Upper lobe of right lung (tissue), 1 donor: Measurements from ENCODE around the gene ANKRD40. TPM values are rescaled to one million over a fixed set of nuclear protein-coding genes. Genes with fewer than 3 reads are reported as not detected.

Source experiments
- ATAC-seq: fragments of 200-7000 bp; cut with Tn5 transposase; one replicate; pipeline ENCODE4 v1.9.1; 2020; ENCODE audit warnings: mild to moderate bottlenecking, moderate library complexity
- DNase-seq: peaks from one replicate; pipeline ENCODE4 v3.0.0-alpha.2; 2020
- H3K27ac ChIP-seq: fragments of 200-600 bp; one replicate; pipeline ENCODE4 v1.8.0; 2022
- H3K27me3 ChIP-seq: fragments of 200-600 bp; one replicate; pipeline ENCODE4 v1.8.0; 2022; ENCODE audit warnings: mild to moderate bottlenecking
- H3K36me3 ChIP-seq: fragments of 200-600 bp; one replicate; pipeline ENCODE4 v1.8.0; 2022
- H3K4me1 ChIP-seq: fragments of 200-600 bp; one replicate; pipeline ENCODE4 v1.8.0; 2022
- H3K4me3 ChIP-seq: fragments of 200-600 bp; one replicate; pipeline ENCODE4 v1.8.0; 2022; ENCODE audit warnings: mild to moderate bottlenecking
- H3K9me3 ChIP-seq: fragments of 200-600 bp; one replicate; pipeline ENCODE4 v1.8.0; 2022
- CTCF ChIP-seq: fragments of 200-600 bp; IDR thresholded peaks from one replicate; pipeline ENCODE4 v1.8.0; 2022; ENCODE audit warnings: antibody characterized with exemption
- intact Hi-C: fragments of 100-400 bp; cut with DNase I; formaldehyde crosslinking; loops from one replicate; pipeline ENCODE4 v1.11.0; 2022
- total RNA-seq: library from RNA; stranded (reverse); fragmentation: NEBNext Ultra II Directional; extraction: Animal tissue kit (Norgen Biotek cat#: 25700); gene quantifications from one replicate; pipeline ENCODE4 v1.2.1, GENCODE V29; 2021
- donor health status: DM: no; HTN: yes; CAD: no; lungs with severe emphysema.

Gene ANKRD40
- total RNA-seq, 1 donor from 2014 or later: 57.7 TPM

DNA sequence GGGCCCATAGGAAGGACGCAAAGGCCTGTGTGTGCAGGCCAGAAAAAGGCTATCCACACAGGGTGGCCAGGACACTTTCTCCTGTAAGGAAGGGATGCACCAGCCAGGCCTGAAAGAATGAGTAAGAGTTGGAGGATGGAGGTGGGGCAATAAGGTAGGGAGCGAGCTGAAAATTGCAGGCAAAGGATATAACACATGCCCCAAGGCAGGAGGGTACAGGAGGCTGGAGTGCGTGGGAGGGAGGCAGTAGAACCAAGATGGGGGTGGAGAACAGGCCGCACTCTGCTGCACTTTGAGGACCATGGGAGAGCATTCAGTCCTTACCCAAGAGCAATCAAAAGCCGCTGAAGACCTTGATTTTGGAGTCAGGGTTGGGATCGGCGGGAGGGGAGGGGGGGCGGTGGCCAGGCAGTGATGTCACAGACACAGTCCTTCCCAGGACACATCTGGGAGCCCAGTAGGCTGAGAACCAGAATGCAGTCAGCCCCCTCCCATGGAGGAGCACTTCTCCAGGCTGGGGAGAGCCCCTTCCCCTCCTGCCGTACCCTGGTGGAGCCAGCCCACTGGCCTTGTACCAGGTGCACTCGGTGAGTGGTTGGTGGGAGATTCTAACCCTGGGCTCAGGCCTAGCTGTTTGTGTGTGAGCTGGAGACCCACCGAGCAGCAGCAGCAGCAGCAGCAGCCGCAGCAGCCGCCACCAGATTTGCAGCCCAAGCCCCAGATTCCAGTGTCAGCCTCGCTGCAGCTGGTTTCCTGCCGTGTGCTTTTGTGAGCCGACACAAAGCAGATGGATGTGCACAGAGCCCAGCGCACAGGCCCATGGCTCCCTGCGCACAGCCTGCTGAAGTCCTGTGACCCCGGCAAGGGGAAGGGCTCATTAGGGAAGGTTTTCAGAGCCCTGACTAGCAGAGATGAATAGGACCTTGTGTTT, 17.5 kb downstream of the ANKRD40 start:
- DNase-seq (peak; percentile 55), ATAC-seq (no peak)
- Histone ChIP-seq H3K36me3 (peaks cover 32% of the 10 kb centered on the region), H3K27me3 (no peaks in the 10 kb centered on the region), H3K9me3 (no peaks in the 10 kb centered on the region), H3K4me3 (no peak overlapping the region), H3K4me1 (peaks cover 40% of the 10 kb centered on the region), H3K27ac (no peak overlapping the region)
- no peak for TF ChIP-seq CTCF
- intact Hi-C loops: loop anchor here (5.0 to 10.0 kb wide), 2 partner anchors 128 to 145 kb away; partner anchors contain the start of genes CACNA1G and SPATA20

GRCh38 chr17:50689251-50689650, 18.5 kb downstream of the ANKRD40 start:
- H3K4me1 ChIP-seq: peaks cover 36% of the 10 kb centered on the region
- H3K27me3 ChIP-seq: no peaks in the 10 kb centered on the region
- DNase-seq: no peak
- no peak overlapping the region for H3K4me3 ChIP-seq
- no peak overlapping the region for H3K27ac ChIP-seq
- no peak for TF ChIP-seq CTCF
- intact Hi-C loops: loop anchor here (10.0 kb wide), 1 partner anchor 144 kb away; the partner anchor contains the start of gene SPATA20
- H3K9me3 ChIP-seq: no peaks in the 10 kb centered on the region
- no peak for ATAC-seq
- H3K36me3 ChIP-seq: peaks cover 25% of the 10 kb centered on the region

DNA sequence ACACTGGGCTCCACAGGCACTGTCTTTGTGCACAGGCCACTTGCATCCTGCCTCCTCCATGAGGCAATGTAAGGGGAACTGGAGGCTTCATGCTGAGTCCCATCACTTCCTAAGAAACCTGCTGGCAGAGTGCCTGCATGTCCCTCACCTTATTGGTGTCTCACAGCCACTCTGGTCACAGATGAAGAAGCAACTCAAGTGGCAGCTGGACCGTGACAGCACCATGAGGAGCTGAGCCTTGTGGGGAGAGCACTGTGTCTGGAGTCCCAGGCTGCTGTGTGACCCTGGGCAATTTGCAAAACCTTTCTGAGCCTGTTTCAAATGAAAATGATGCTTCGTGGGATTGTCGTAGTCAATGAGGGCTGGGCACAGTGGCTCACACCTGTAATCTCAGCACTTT, 19.5 kb downstream of the ANKRD40 start:
- TF ChIP-seq CTCF: no peak
- Histone ChIP-seq H3K27ac (no peak overlapping the region), H3K27me3 (no peaks in the 10 kb centered on the region), H3K4me1 (peaks cover 36% of the 10 kb centered on the region), H3K4me3 (no peak overlapping the region), H3K9me3 (no peaks in the 10 kb centered on the region), H3K36me3 (peaks cover 15% of the 10 kb centered on the region)
- DNase-seq (peak; percentile 37), ATAC-seq (no peak)
- intact Hi-C loops: loop anchor here (10.0 kb wide), 1 partner anchor 143 kb away; the partner anchor contains the start of gene SPATA20

DNA sequence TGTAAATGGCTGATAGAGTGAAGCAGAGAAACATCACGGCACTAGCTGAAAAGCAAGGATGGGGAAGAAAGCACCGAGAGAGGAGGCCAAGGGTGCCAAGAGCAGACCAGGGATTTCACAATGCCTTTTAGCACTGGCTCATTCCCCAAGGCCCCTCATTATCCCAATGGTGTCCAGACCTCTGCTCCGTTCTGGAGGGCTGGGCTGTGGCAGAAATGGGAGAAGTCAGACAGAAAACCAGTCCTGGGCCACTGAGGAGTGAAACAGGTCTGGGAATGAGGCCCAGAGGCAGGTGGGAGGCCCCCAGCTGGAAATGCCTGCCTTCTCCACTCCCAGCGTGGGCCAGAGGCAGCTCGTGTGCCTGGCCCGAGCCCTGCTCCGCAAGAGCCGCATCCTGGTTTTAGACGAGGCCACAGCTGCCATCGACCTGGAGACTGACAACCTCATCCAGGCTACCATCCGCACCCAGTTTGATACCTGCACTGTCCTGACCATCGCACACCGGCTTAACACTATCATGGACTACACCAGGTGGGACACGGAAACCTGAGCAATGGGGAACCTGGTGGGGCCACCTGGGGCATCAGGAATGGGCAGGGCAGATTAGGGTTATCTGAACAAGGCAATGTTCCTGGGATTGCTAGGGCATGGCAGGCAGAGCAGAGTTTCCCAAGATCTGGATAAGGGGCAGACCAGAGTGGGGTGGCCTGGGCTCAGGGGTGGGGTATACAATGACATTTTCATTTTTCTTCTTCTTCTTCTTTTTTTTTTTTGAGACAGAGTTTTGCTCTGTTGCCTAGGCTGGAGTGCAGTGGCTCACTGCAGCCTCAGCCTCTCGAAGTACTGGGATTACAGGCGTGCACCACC, 20.3 kb downstream of the ANKRD40 start:
- peaks cover 8% of the 10 kb centered on the region for H3K36me3 ChIP-seq
- no peaks in the 10 kb centered on the region for H3K9me3 ChIP-seq
- intact Hi-C loops: loop anchor here (10.0 kb wide), 1 partner anchor 143 kb away; the partner anchor contains the start of gene SPATA20
- H3K4me3 ChIP-seq: no peak overlapping the region
- H3K4me1 ChIP-seq: peaks cover 36% of the 10 kb centered on the region
- H3K27me3 ChIP-seq: no peaks in the 10 kb centered on the region
- peak overlapping the region; percentile 1 for H3K27ac ChIP-seq
- DNase-seq (peak; percentile 63), ATAC-seq (no peak)
- TF ChIP-seq CTCF: no peak

DNA sequence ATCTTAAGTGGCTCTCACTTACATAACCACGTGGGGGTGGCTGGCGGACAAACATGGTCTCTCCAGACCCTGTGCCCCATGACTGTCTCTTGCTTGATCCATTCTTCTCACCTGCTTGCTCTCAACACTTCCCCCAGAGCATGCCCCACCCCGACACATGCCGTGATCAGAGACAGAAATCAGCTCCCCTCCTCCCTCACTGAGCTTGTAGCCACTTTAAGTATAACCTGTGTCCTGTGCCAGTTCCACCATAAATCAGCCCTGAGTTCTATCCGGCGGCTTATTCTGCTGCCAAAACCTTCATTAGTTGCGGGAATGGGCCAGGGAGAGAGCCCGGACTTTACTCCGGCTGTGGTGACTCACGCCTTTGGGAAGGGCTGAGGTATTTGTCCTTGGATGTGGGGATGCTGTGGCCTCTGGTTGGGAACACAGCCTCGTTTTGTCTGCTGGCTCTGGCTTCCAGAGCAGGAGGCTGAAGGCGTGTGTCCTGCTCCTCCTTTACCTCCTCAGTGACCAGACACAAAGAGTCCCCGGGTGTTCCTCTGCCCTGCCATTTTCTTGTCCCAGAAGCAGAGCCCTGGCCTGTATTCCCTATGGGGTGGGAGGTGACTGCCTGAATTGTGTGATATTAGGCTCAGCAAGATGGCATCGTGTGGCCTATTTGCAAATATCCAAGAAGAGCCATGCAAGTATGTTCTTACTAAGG, 21.1 kb downstream of the ANKRD40 start:
- intact Hi-C loops: loop anchor here (10.0 kb wide), 1 partner anchor 142 kb away; the partner anchor contains the start of gene SPATA20
- TF ChIP-seq CTCF: no peak
- DNase-seq: peak; percentile 66
- Histone ChIP-seq H3K27ac (peak overlapping the region; percentile 1), H3K27me3 (no peaks in the 10 kb centered on the region), H3K4me3 (no peak overlapping the region), H3K4me1 (peaks cover 30% of the 10 kb centered on the region), H3K9me3 (no peaks in the 10 kb centered on the region), H3K36me3 (no peaks in the 10 kb centered on the region)
- peak; percentile 55 for ATAC-seq
